Endothelial cell of umbilical vein (primary cell): Measurements from ENCODE around the gene PSMC3. TPM values are rescaled to one million over a fixed set of nuclear protein-coding genes. Genes with fewer than 3 reads are reported as not detected.
A peak's percentile ranks its signal among the peaks of the same experiment; 100 is the strongest.

Source experiments
- BruUV-seq: library from RNA; stranded (reverse); fragments of 400-500 nt; replicated peaks from 2 replicates; lab custom pipeline; 2021; lab: Mats Ljungman, UMichigan
- CTCF ChIA-PET: fragments of 300-600, 350-600 bp; sonication (Branson Sonifier 250); formaldehyde crosslinking; loops from one replicate; lab custom pipeline; 2021; ENCODE audit warnings: antibody characterized with exemption, inconsistent platforms; lab: Charles Lee
- POLR2A ChIA-PET: fragments of 300-600, 350-600 bp; sonication (Branson Sonifier 250); formaldehyde crosslinking; loops from one replicate; lab custom pipeline; 2021; ENCODE audit warnings: antibody characterized with exemption, inconsistent platforms; lab: Charles Lee
- DNase-seq: peaks from one replicate; pipeline ENCODE4 v3.0.0-alpha.2; 2011; ENCODE audit warnings: low read depth, low spot score
- FAIRE-seq: peaks from 2 replicates; lab custom pipeline; 2011; peaks lifted over from hg19 to GRCh38; lab: Jason Lieb, UNC
- H2AFZ ChIP-seq: 2 replicates; pipeline ENCODE4 v1.6.0; 2012; ENCODE audit warnings: low read depth, low read length, control low read depth, inconsistent platforms
- H3K27ac ChIP-seq: 2 replicates; pipeline ENCODE4 v1.5.1; 2011; ENCODE audit warnings: low read depth, mild to moderate bottlenecking, control low read depth, low read length, moderate library complexity; ENCODE audit not compliant: insufficient read depth
- H3K27me3 ChIP-seq, 2 experiments: 2 replicates each; pipeline versions ENCODE4 v1.6.0 to v1.6.1; 2011; ENCODE audit warnings: low read length in 2 of 2, mixed read lengths in 1 of 2; ENCODE audit not compliant: control insufficient read depth in 2 of 2, insufficient read depth in 2 of 2
- H3K36me3 ChIP-seq, 2 experiments: 2 replicates in 1 of 2; 3 replicates in 1 of 2; pipeline ENCODE4 v1.5.1; 2011; ENCODE audit warnings: low read length in 2 of 2, mild to moderate bottlenecking in 1 of 2, moderate library complexity in 1 of 2; ENCODE audit not compliant: control insufficient read depth in 2 of 2, insufficient read depth in 2 of 2; ENCODE audit errors: extremely low read depth in 1 of 2
- H3K4me1 ChIP-seq: 3 replicates; pipeline ENCODE4 v1.5.1; 2011; ENCODE audit warnings: mild to moderate bottlenecking, low read length; ENCODE audit not compliant: control insufficient read depth, insufficient read depth; ENCODE audit errors: extremely low read depth
- H3K4me2 ChIP-seq: 2 replicates; pipeline ENCODE4 v1.6.1; 2011; ENCODE audit warnings: low read length, control low read depth, mixed read lengths; ENCODE audit not compliant: insufficient read depth
- H3K4me3 ChIP-seq, 3 experiments: fragments of 200-600 bp in 1 of 3; sonication (generic), shearing (Covaris generic) in 1 of 3; replicated peaks in 1 of 3; 2 replicates each; pipeline ENCODE4 v1.5.1; 2011 to 2016; ENCODE audit warnings: control low read depth in 3 of 3, low read length in 3 of 3, mild to moderate bottlenecking in 2 of 3, inconsistent platforms in 1 of 3, low read depth in 1 of 3, moderate library complexity in 1 of 3; ENCODE audit not compliant: insufficient read depth in 1 of 3
- H3K79me2 ChIP-seq: 2 replicates; pipeline ENCODE4 v1.6.0; 2012; ENCODE audit warnings: low read length, inconsistent platforms; ENCODE audit not compliant: control insufficient read depth, insufficient read depth
- H3K9ac ChIP-seq: replicated peaks from 2 replicates; pipeline ENCODE3; 2011; ENCODE audit warnings: low read length, control low read depth; ENCODE audit not compliant: insufficient read depth; ENCODE audit errors: extremely low read depth
- H3K9me1 ChIP-seq: replicated peaks from 3 replicates; pipeline ENCODE4 v1.6.0; 2011; ENCODE audit warnings: mild to moderate bottlenecking, low read length; ENCODE audit not compliant: control insufficient read depth, insufficient read depth; ENCODE audit errors: extremely low read depth
- H3K9me3 ChIP-seq: replicated peaks from 2 replicates; pipeline ENCODE4 v1.5.1; 2012; ENCODE audit warnings: low read length, inconsistent platforms; ENCODE audit not compliant: control insufficient read depth, insufficient read depth
- H4K20me1 ChIP-seq: replicated peaks from 2 replicates; pipeline ENCODE3; 2011; ENCODE audit warnings: mild to moderate bottlenecking, low read length; ENCODE audit not compliant: control insufficient read depth, insufficient read depth; ENCODE audit errors: extremely low read depth
- CTCF ChIP-seq, 2 donors: IDR thresholded peaks; 1 replicate in 1 of 2; 2 replicates in 1 of 2; pipeline ENCODE4 v1.5.1; 2011; ENCODE audit warnings: low read length in 2 of 2, mild to moderate bottlenecking in 2 of 2, moderate library complexity in 2 of 2, control low read depth in 1 of 2, inconsistent platforms in 1 of 2, low read depth in 1 of 2; ENCODE audit not compliant: insufficient read depth in 1 of 2; ENCODE audit errors: extremely low read depth in 1 of 2
- EZH2 ChIP-seq: IDR thresholded peaks from 2 replicates; pipeline ENCODE4 v1.6.1; 2012; ENCODE audit warnings: borderline replicate concordance, low read depth, mild to moderate bottlenecking, moderate library complexity, low read length, inconsistent platforms; ENCODE audit not compliant: severe bottlenecking
- FOS ChIP-seq: IDR thresholded peaks from 2 replicates; pipeline ENCODE4 v1.6.1; 2011; ENCODE audit warnings: mild to moderate bottlenecking, low read length, moderate library complexity, borderline replicate concordance; ENCODE audit not compliant: insufficient read depth
- GATA2 ChIP-seq: IDR thresholded peaks from 2 replicates; pipeline ENCODE4 v1.7.0; 2011; ENCODE audit warnings: low read depth, mild to moderate bottlenecking, moderate library complexity, mixed read lengths, low read length; ENCODE audit not compliant: insufficient read length, insufficient read depth
- JUN ChIP-seq: IDR thresholded peaks from 2 replicates; pipeline ENCODE4 v1.6.1; 2011; ENCODE audit warnings: borderline replicate concordance, low read depth; ENCODE audit not compliant: insufficient read length, insufficient read depth
- MAX ChIP-seq: IDR thresholded peaks from 2 replicates; pipeline ENCODE4 v1.6.1; 2011; ENCODE audit not compliant: insufficient read depth, insufficient read length
- MYC ChIP-seq: IDR thresholded peaks from one replicate; pipeline ENCODE4 v1.6.1; 2011; ENCODE audit warnings: mild to moderate bottlenecking, low read depth, low read length
- POLR2A ChIP-seq: IDR thresholded peaks from 2 replicates; pipeline ENCODE4 v1.6.1; 2012; ENCODE audit warnings: low read depth, mild to moderate bottlenecking, control low read depth, low read length
- POLR2AphosphoS5 ChIP-seq: IDR thresholded peaks from 2 replicates; pipeline ENCODE4 v1.6.1; 2012; ENCODE audit warnings: low read depth, mild to moderate bottlenecking, control low read depth, low read length, moderate library complexity; ENCODE audit not compliant: insufficient read depth
- dilution Hi-C: fragments of 300-500 bp; cut with MboI; formaldehyde crosslinking; loops from one replicate; pipeline ENCODE4 v1.15.0; 2019; ENCODE audit warnings: low sequenced_read_pairs; ENCODE audit not compliant: extremely low pct_ligation_motif_present
- intact Hi-C: fragments of 100-400 bp; cut with micrococcal nuclease; formaldehyde crosslinking; loops from one replicate; pipeline ENCODE4 v1.10.0; 2022
- polyA plus RNA-seq, 4 experiments: library from polyadenylated mRNA; depleted of rRNA in 3 of 4; stranded (reverse) in 3 of 4; unstranded in 1 of 4; fragments of >200 nt; gene quantifications; 2 replicates each; pipeline versions ENCODE4 v1.2.1 to v1.2.3, GENCODE V29; 2011 to 2012; ENCODE audit warnings: missing spikeins in 1 of 4
- total RNA-seq: library from RNA; stranded (reverse); gene quantifications from 2 replicates; pipeline ENCODE4 v1.2.3, GENCODE V29; 2021

PSMC3 gene
- total and polyA plus RNA-seq, 2 donors (not counting 3 experiments of a cell fraction or from before 2014, with no cell fraction given), result 179 to 203 TPM

- Histone ChIP-seq H3K36me3 (peaks cover 5 to 13% of the 10 kb centered on the region in 2 experiments), H3K4me1 (peaks cover 29% of the 10 kb centered on the region), H3K4me2 (peak within 1 kb of the TSS; percentile 81), H3K9me3 (no peaks in the 10 kb centered on the region), H3K27ac (peak within 1 kb of the TSS; percentile 90), H3K79me2 (peaks cover 25% of the 10 kb centered on the region), H2AFZ (peak within 1 kb of the TSS; percentile 43), H3K9me1 (no peaks in the 10 kb centered on the region), H4K20me1 (no peaks in the 10 kb centered on the region), H3K9ac (peak within 1 kb of the TSS; percentile 94), H3K4me3 (peak within 1 kb of the TSS; percentile 46 to 91 (median 72)), H3K27me3 (no peaks in the 10 kb centered on the region)
- FAIRE-seq (peak; percentile 90), DNase-seq (peak; percentile 98)
- POLR2A ChIA-PET, result interaction anchor here (1.0 kb wide), 1 partner anchor 13 kb away, joined by 4 read pairs; no protein-coding TSS in a partner anchor
- TF ChIP-seq POLR2AphosphoS5 (peak; percentile 94), JUN (no peak), MYC (peak; percentile 37), CTCF (IDR thresholded peaks at IDR 0.05; ENCODE audit: extremely low read depth in 1 of 2, insufficient read depth in 1 of 2, low read depth in 1 of 2, low read length in 2 of 2) (peak; percentile 76 to 99), MAX (peak; percentile 61), POLR2A (peak; percentile 86), FOS (peak; percentile 87), GATA2 (no peak), EZH2 (no peak)
- intact Hi-C loops (loop anchor here (1.0 to 5.0 kb wide), 8 partner anchors 14 to 231 kb away; partner anchors contain the start of gene CELF1), dilution Hi-C loops (no loop called here)
- CTCF ChIA-PET, result interaction anchor here (0.7 to 7.4 kb wide), 7 partner anchors 9 to 53 kb away, joined by 3 to 148 read pairs (median 4); no protein-coding TSS in a partner anchor
- TSS peak; percentile 74 for BruUV-seq
Measured at GRCh38 chr11:47407746-47408590, 18.3 kb downstream of the PSMC3 start, which contains the start of gene SLC39A13. SLC39A13 (plus strand) TSS chr11:47408590; CDS start chr11:47410095, 1,505 bp downstream.
